PC-3 (cell line): ENCODE results near the gene CD226. TPM values are rescaled to one million over a fixed set of nuclear protein-coding genes. Genes with fewer than 3 reads are reported as not detected.
"Not testable (repeated sequence)": the region's sequence is repeated elsewhere in the genome, so short reads cannot be mapped to it uniquely, and the experiment has no call there.

ENCODE experiments used
- ATAC-seq: fragments of 200-7000 bp; cut with Tn5 transposase; 2 replicates; pipeline ENCODE4 v1.9.1; 2020; ENCODE audit warnings: mild to moderate bottlenecking, moderate library complexity
- BruUV-seq: library from RNA; stranded (reverse); fragments of 400-500 nt; replicated peaks from 2 replicates; lab custom pipeline; 2021; lab: Mats Ljungman, UMichigan
- CTCF ChIA-PET: fragments of 300-600 bp; sonication (Branson Sonifier 250); formaldehyde crosslinking; loops from one replicate; lab custom pipeline; 2022; ENCODE audit warnings: antibody characterized with exemption; lab: Charles Lee
- POLR2A ChIA-PET: fragments of 300-600 bp; sonication (Branson Sonifier 250); formaldehyde crosslinking; loops from one replicate; lab custom pipeline; 2022; ENCODE audit warnings: antibody characterized with exemption; ENCODE audit not compliant: unreplicated experiment; lab: Charles Lee
- DNase-seq: peaks from one replicate; pipeline ENCODE4 v3.0.0-alpha.2; 2015
- H2AFZ ChIP-seq: fragments of 300-600 bp; sonication (generic); 2 replicates; pipeline ENCODE4 v1.6.0; 2016; ENCODE audit warnings: antibody characterized with exemption, low read length
- H3F3A ChIP-seq: fragments of 300-600 bp; sonication (generic); one replicate; pipeline ENCODE4 v1.6.0; 2017; ENCODE audit warnings: antibody characterized with exemption, low read length, control low read depth, mild to moderate bottlenecking; ENCODE audit not compliant: unreplicated experiment
- H3K27ac ChIP-seq: fragments of 300-600 bp; sonication (generic); 2 replicates; pipeline ENCODE4 v1.5.1; 2016; ENCODE audit warnings: mild to moderate bottlenecking, low read length
- H3K27me3 ChIP-seq: fragments of 300-600 bp; sonication (generic); 2 replicates; pipeline ENCODE4 v1.6.1; 2016; ENCODE audit warnings: low read length, mixed read lengths
- H3K36me3 ChIP-seq: fragments of 300-600 bp; sonication (generic); 2 replicates; pipeline ENCODE4 v1.6.1; 2016; ENCODE audit warnings: low read depth, mixed run types, low read length, mixed read lengths
- H3K4me1 ChIP-seq: fragments of 300-600 bp; sonication (generic); 2 replicates; pipeline ENCODE4 v1.5.1; 2016; ENCODE audit warnings: low read length; ENCODE audit not compliant: insufficient read depth
- H3K4me2 ChIP-seq: fragments of 300-600 bp; sonication (generic); 2 replicates; pipeline ENCODE4 v1.6.0; 2016; ENCODE audit warnings: low read length
- H3K4me3 ChIP-seq: fragments of 300-600 bp; sonication (generic); 2 replicates; pipeline ENCODE4 v1.5.1; 2016; ENCODE audit warnings: mild to moderate bottlenecking, low read length, mixed read lengths
- H3K79me2 ChIP-seq: fragments of 300-600 bp; sonication (generic); 2 replicates; pipeline ENCODE4 v1.6.1; 2017; ENCODE audit warnings: low read length, mixed read lengths
- H3K9ac ChIP-seq: fragments of 300-600 bp; sonication (generic); 2 replicates; pipeline ENCODE4 v1.6.0; 2016; ENCODE audit warnings: mild to moderate bottlenecking, low read length
- H3K9me2 ChIP-seq: fragments of 300-600 bp; sonication (generic); replicated peaks from 2 replicates; pipeline ENCODE4 v1.6.1; 2016; ENCODE audit warnings: mixed run types, low read length, mixed read lengths
- H3K9me3 ChIP-seq: fragments of 300-600 bp; sonication (generic); 2 replicates; pipeline ENCODE4 v1.6.1; 2016; ENCODE audit warnings: low read length, mixed read lengths
- H4K20me1 ChIP-seq: fragments of 300-600 bp; sonication (generic); 2 replicates; pipeline ENCODE4 v1.6.1; 2016; ENCODE audit warnings: low read length, mixed read lengths
- CTCF ChIP-seq: fragments of 300-600 bp; sonication (generic); conservative IDR thresholded peaks from 2 replicates; pipeline ENCODE4 v1.5.1; 2017; ENCODE audit warnings: antibody characterized with exemption, low read depth, mild to moderate bottlenecking, low read length
- EZH2 ChIP-seq: fragments of 300-600 bp; sonication (generic); IDR thresholded peaks from one replicate; pipeline ENCODE4 v1.6.1; 2017; ENCODE audit warnings: antibody characterized with exemption, mild to moderate bottlenecking, low read length; ENCODE audit not compliant: unreplicated experiment
- EZH2phosphoT487 ChIP-seq: fragments of 300-600 bp; sonication (generic); IDR thresholded peaks from 2 replicates; pipeline ENCODE4 v1.6.1; 2018; ENCODE audit warnings: mild to moderate bottlenecking, antibody characterized with exemption, low read length, borderline replicate concordance
- intact Hi-C: fragments of 100-400 bp; cut with micrococcal nuclease; formaldehyde crosslinking; loops from 2 replicates; pipeline ENCODE4 v1.9.0; 2023
- total RNA-seq: library from RNA; depleted of rRNA; stranded (reverse); fragments of >200 nt; gene quantifications from 2 replicates; pipeline ENCODE4 v1.2.3, GENCODE V29; 2014

The CD226 gene
- total RNA-seq, 1 experiment from 2014 or later, result 0.26 TPM

GRCh38 chr18:69838620-69839411 lies 108.9 kb downstream of the CD226 start:
- Histone ChIP-seq H4K20me1 (no peaks in the 10 kb centered on the region), H3K27ac (no peak overlapping the region), H3K27me3 (no peaks in the 10 kb centered on the region), H3K4me2 (no peak overlapping the region), H3K79me2 (no peaks in the 10 kb centered on the region), H3K4me3 (no peak overlapping the region), H3F3A (no peaks in the 10 kb centered on the region), H2AFZ (peak overlapping the region; percentile 45; the same call in 1 of the 2 replicates), H3K4me1 (no peaks in the 10 kb centered on the region), H3K36me3 (no peaks in the 10 kb centered on the region), H3K9me2 (no peaks in the 10 kb centered on the region), H3K9ac (no peak overlapping the region), H3K9me3 (no peaks in the 10 kb centered on the region)
- DNase-seq (peak; percentile 61), ATAC-seq (peak; percentile 65; the same call in 1 of the 2 replicates)
- ChIA-PET CTCF (no interaction called here), POLR2A (no interaction called here)
- TF ChIP-seq EZH2phosphoT487, result no peak
- no peak for TF ChIP-seq CTCF
- no peak for TF ChIP-seq EZH2
- intact Hi-C loops, result no loop called here
- BruUV-seq, result no TSS peak

- Histone ChIP-seq H3K9ac (no peak overlapping the region), H3K4me1 (no peaks in the 10 kb centered on the region), H3K4me2 (no peak overlapping the region), H3F3A (no peaks in the 10 kb centered on the region), H3K9me3 (no peaks in the 10 kb centered on the region), H3K27ac (no peak overlapping the region), H3K27me3 (no peaks in the 10 kb centered on the region), H2AFZ (no peak overlapping the region), H4K20me1 (no peaks in the 10 kb centered on the region), H3K4me3 (no peak overlapping the region), H3K9me2 (no peaks in the 10 kb centered on the region), H3K79me2 (no peaks in the 10 kb centered on the region), H3K36me3 (no peaks in the 10 kb centered on the region)
- ATAC-seq (no peak), DNase-seq (no peak)
- intact Hi-C loops, result no loop called here
- ChIA-PET POLR2A (no interaction called here), CTCF (no interaction called here)
- TF ChIP-seq EZH2 (no peak), CTCF (no peak), EZH2phosphoT487 (no peak)
- BruUV-seq, result no TSS peak
Measured at GRCh38 chr18:69838003-69838402, 109.7 kb downstream of the CD226 start.

GRCh38 chr18:69834980-69835379 lies 112.7 kb downstream of the CD226 start:
- H3K4me2 ChIP-seq, H4K20me1 ChIP-seq, POLR2A ChIA-PET, H3K9me2 ChIP-seq, ATAC-seq, H3K9ac ChIP-seq, CTCF ChIA-PET, H3K79me2 ChIP-seq, intact Hi-C loops, H2AFZ ChIP-seq, BruUV-seq, H3K36me3 ChIP-seq, H3K4me3 ChIP-seq, H3K4me1 ChIP-seq, H3K27ac ChIP-seq, H3F3A ChIP-seq, H3K27me3 ChIP-seq, DNase-seq, H3K9me3 ChIP-seq: not testable (repeated sequence)
